Measurements from ENCODE around the gene MUC20.

Gene MUC20

DNA sequence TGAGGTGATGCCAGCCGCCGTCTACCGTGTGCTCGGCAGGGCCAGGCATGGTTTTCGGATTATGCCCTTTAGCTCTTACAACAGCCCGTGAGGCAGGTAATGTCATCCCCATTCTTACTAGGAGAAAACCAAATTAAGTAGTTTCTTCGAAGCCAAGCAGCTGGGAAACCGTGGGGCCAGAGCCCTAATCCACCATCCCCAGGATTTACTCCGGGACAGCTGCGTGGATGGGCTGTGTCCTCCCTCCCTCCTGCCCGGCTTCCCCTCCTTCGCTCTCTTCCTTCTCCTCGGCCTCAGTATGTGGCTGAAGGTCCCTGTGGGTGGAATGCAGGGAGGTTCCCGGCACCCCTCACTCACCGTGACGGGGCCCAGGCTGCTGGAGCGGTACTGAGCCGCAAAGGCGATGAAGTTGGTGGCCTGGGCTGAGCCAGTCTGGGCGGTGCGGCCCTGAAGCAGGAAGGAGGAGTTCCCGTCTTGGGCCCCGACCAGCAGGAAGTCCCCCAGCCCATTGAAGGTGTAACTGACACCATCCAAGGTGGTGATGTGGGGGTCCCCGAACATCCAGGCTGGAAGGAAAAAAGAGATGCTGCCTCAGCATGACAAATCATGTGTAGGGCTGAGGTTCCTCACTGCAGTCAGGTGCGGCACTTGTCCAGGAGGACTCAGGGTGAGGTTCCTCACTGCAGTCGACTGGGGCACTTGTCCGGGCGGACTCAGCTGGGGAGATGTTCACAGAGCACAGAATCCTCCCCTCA lies 42.5 kb downstream of the MUC20 start:
- no peak for DNase-seq (ENCODE audit: extremely low read depth, low read depth)
- TF ChIP-seq, protein P1, sequence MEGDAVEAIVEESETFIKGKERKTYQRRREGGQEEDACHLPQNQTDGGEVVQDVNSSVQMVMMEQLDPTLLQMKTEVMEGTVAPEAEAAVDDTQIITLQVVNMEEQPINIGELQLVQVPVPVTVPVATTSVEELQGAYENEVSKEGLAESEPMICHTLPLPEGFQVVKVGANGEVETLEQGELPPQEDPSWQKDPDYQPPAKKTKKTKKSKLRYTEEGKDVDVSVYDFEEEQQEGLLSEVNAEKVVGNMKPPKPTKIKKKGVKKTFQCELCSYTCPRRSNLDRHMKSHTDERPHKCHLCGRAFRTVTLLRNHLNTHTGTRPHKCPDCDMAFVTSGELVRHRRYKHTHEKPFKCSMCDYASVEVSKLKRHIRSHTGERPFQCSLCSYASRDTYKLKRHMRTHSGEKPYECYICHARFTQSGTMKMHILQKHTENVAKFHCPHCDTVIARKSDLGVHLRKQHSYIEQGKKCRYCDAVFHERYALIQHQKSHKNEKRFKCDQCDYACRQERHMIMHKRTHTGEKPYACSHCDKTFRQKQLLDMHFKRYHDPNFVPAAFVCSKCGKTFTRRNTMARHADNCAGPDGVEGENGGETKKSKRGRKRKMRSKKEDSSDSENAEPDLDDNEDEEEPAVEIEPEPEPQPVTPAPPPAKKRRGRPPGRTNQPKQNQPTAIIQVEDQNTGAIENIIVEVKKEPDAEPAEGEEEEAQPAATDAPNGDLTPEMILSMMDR (IDR thresholded peaks at IDR 0.05; ENCODE audit: low read depth, low read length, missing control alignments) = no peak
- no peak overlapping the region for H3K4me3 ChIP-seq (replicated peaks; ENCODE audit: low read depth, low read length)

DNA sequence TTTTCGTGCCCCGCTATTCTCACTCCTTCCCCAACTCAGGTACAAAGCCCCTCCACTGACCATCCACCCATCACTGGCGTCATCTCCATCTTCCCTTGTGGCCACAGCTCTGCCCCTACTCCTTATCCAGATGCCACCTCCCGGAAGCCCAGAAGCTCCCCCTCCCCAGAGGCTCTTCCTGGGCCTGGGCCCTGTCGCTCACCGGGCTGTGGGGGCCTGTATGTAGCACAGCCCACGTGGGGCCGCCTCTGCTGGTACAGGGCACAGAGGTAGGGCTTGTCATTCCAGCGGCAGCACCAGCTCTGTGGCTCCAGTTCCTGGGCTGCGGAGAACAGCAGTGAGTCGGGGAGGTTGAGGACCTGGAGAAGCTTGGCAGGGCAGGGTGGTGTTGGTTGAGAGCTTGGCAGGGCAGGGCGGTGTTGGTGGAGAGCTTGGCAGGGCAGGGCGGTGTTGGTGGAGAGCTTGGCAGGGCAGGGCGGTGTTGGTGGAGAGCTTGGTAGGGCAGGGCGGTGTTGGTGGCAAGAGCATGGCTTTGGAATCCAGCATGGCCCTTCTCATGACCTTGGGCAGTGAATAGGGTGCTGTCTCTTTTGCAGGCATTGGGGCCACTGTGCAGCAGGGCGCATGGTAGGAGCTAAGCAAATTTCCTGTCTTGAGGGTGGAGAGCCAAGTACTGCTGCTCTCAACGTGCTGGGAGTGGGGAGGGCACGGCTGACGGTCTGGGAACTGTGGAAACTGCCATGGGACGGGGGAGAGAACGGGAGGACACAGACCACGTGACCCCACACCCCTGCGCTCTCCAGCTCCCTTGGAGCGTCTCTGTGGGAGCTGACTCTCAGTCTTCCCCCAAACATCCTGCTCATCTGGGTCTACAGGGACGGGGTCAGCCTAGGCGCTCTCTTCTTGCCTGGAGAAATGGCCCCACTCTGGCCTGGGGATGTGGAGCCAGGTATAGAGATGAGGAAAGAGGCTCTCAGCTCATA lies 43.4 kb downstream of the MUC20 start:
- DNase-seq (ENCODE audit: extremely low read depth, low read depth) = no peak
- H3K4me3 ChIP-seq (replicated peaks; ENCODE audit: low read depth, low read length) = no peak overlapping the region
- TF ChIP-seq, protein P1 (IDR thresholded peaks at IDR 0.05; ENCODE audit: low read depth, low read length, missing control alignments) = no peak

DNA sequence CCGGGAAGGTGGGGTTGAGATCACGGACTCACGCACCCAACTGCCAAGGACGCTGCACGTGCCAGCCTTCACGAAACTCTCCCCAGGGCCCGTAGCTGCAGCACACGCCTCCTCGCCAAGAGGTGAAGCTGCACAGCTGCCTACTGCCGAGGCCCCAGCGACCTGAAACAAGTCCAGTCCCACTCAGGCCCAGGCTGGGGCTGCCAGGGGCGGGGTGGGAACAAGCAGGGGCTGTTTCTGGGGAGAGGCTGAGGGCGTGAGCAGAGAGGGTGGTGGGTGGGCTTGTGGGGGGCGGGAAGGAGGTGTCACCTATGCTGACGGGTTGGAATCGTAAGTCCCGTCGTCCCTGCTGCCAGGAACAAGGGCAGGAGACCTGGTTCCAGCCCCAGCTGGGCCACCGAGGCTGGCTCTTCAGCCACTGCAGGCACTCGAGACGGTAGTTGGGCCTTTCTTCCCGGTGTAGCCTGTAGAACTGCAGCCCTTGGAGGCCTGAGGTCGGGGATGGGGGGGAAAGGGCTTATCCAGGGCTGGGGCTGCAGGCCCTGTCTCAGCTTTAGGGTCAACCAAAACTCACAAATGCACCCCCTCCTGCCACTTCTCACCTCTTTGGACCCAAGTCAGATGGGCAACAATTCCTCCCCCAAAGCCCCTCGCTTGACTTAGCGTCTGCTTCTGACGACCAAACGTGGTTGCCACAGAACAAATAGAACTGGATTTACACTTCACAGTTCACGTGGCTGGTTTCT lies 44.4 kb downstream of the MUC20 start:
- TF ChIP-seq, protein P1 (IDR thresholded peaks at IDR 0.05; ENCODE audit: low read depth, low read length, missing control alignments) = no peak
- no peak for DNase-seq (ENCODE audit: extremely low read depth, low read depth)
- H3K4me3 ChIP-seq (replicated peaks; ENCODE audit: low read depth, low read length) = no peak overlapping the region

DNA sequence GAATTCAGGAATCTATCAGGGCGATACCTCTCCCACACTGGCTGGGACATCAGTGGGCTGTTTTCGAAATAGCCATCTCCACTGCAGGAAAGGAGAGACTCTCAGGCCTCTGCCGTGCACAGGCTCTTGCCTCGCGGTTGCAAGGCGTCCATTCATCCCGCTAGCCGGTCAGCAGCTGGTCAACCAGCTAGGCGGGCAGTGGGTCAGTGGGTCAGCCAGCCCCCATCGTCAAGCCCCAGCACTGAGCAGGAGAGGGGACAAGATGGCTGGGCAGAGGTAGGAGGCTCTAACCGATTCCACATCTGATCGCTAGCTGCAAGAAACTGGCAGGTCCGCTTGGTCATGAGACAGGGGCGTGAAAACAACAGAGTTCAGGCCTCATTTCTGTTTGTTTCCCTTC lies 45.9 kb downstream of the MUC20 start:
- TF ChIP-seq, protein P1 (IDR thresholded peaks at IDR 0.05; ENCODE audit: low read depth, low read length, missing control alignments) = no peak
- no peak overlapping the region for H3K4me3 ChIP-seq (replicated peaks; ENCODE audit: low read depth, low read length)

DNA sequence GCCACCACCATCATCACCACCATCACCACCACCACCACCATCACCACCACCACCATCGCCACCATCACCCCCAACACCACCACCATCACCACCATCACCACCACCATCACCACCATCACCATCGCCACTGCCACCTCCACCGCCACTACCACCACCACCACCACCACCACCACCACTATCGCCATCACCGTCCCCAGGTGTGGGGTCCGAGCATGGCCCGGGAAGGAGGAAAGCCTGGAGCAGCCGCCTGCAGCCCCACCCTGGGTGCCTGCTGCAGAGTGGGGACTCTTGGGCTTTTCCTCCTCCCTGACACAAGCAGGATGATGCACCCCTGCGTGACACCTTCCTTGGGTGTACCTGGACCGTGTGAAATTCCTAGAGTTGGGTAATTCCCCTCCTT lies 47.0 kb downstream of the MUC20 start:
- H3K4me3 ChIP-seq (replicated peaks; ENCODE audit: low read depth, low read length) = no peak overlapping the region
- TF ChIP-seq, protein P1 (IDR thresholded peaks at IDR 0.05; ENCODE audit: low read depth, low read length, missing control alignments) = no peak
- DNase-seq (ENCODE audit: extremely low read depth, low read depth) = no peak

More for the DNA sequence above, 45.9 kb downstream of the MUC20 start:
- no peak for DNase-seq (ENCODE audit: extremely low read depth, low read depth)

DNA sequence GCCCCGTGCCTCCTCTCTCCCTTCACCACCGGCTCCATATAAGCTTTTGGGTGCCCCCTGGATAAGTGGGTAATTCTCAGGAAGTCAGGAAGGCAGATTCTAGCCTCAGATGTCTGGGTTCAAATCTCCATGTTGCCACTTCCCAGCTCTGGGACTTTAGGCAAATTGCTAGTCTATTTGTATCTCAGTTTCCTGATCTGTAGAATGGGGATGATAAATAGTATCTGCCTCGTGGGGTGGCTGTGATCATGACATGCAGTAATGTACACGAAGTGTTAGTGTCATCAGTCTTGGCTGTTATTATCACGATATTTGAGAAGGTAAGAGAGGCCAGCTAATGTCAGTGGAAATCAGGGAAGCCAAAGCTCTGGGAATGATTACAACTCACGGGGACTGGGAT lies 47.6 kb downstream of the MUC20 start:
- DNase-seq (ENCODE audit: extremely low read depth, low read depth) = no peak
- TF ChIP-seq, protein P1 (IDR thresholded peaks at IDR 0.05; ENCODE audit: low read depth, low read length, missing control alignments) = no peak
- no peak overlapping the region for H3K4me3 ChIP-seq (replicated peaks; ENCODE audit: low read depth, low read length)

All from HFF-Myc (cell line).